NCI-H82 (cell line): Measurements from ENCODE around the gene GPC6.

Experiments used
- DNase-seq: peaks from one replicate; lab custom pipeline; 2025; lab: John Stamatoyannopoulos, UW

Gene GPC6

GRCh38 chr13:93732186-93732585, 505.6 kb downstream of the GPC6 start:
- DNase-seq = no peak

GRCh38 chr13:93736081-93736480, 509.5 kb downstream of the GPC6 start:
- DNase-seq = no peak

- DNase-seq = no peak
Observed at GRCh38 chr13:93736909-93737308, 510.3 kb downstream of the GPC6 start.

- DNase-seq = no peak
Observed at GRCh38 chr13:93740334-93740733, 513.7 kb downstream of the GPC6 start.

GRCh38 chr13:93744033-93744432, 517.4 kb downstream of the GPC6 start:
- DNase-seq = no peak

GRCh38 chr13:93744886-93745285, 518.3 kb downstream of the GPC6 start:
- DNase-seq = no peak

- no peak for DNase-seq
Observed at GRCh38 chr13:93745884-93746283, 519.3 kb downstream of the GPC6 start.

- no peak for DNase-seq
Observed at GRCh38 chr13:93746589-93746988, 520.0 kb downstream of the GPC6 start.

GRCh38 chr13:93750676-93751075, 524.1 kb downstream of the GPC6 start:
- peak; percentile 39 for DNase-seq

GRCh38 chr13:93751117-93751516, 524.5 kb downstream of the GPC6 start:
- no peak for DNase-seq

- no peak for DNase-seq
Observed at GRCh38 chr13:93752541-93752940, 525.9 kb downstream of the GPC6 start.

GRCh38 chr13:93753639-93754038, 527.0 kb downstream of the GPC6 start:
- DNase-seq = no peak

- DNase-seq = no peak
Observed at GRCh38 chr13:93755341-93755740, 528.7 kb downstream of the GPC6 start.

GRCh38 chr13:93758575-93758974, 532.0 kb downstream of the GPC6 start:
- DNase-seq = no peak

GRCh38 chr13:93762708-93763426, 536.3 kb downstream of the GPC6 start:
- DNase-seq = no peak

- no peak for DNase-seq
Observed at GRCh38 chr13:93765062-93765461, 538.5 kb downstream of the GPC6 start.

- no peak for DNase-seq
Observed at GRCh38 chr13:93765811-93766210, 539.2 kb downstream of the GPC6 start.

- DNase-seq = peak; percentile 57
Observed at GRCh38 chr13:93766719-93767118, 540.1 kb downstream of the GPC6 start.

GRCh38 chr13:93767180-93767916, 540.7 kb downstream of the GPC6 start:
- DNase-seq = peak; percentile 85

GRCh38 chr13:93767917-93768409, 541.4 kb downstream of the GPC6 start:
- peak; percentile 52 for DNase-seq

- no peak for DNase-seq
Observed at GRCh38 chr13:93769101-93769500, 542.5 kb downstream of the GPC6 start.

- no peak for DNase-seq
Observed at GRCh38 chr13:93769607-93770006, 543.0 kb downstream of the GPC6 start.

- DNase-seq = no peak
Observed at GRCh38 chr13:93771227-93771626, 544.6 kb downstream of the GPC6 start.
